Esophagus muscularis mucosa (tissue), 4 donors: ENCODE measurements around the gene CCDC61. TPM values are rescaled to one million over a fixed set of nuclear protein-coding genes. Genes with fewer than 3 reads are reported as not detected.

Experiments used
- DNase-seq: peaks from one replicate; pipeline ENCODE4 v3.0.0-alpha.2; 2017; ENCODE audit errors: extremely low spot score
- H3K27ac ChIP-seq, 4 donors: fragments of 200-600 bp; sonication (generic); replicated peaks in 1 of 4; 1 replicate in 3 of 4; 2 replicates in 1 of 4; pipeline ENCODE4 v1.5.1; 2016 to 2019; ENCODE audit warnings: mild to moderate bottlenecking in 1 of 4
- H3K27me3 ChIP-seq, 4 donors: fragments of 200-600 bp; sonication (generic); one replicate each; pipeline versions ENCODE4 v1.5.1 to v1.6.0; 2016 to 2019
- H3K36me3 ChIP-seq, 4 donors: fragments of 200-600 bp; sonication (generic); one replicate each; pipeline ENCODE4 v1.5.1; 2016 to 2019
- H3K4me1 ChIP-seq, 4 donors: fragments of 200-600 bp; sonication (generic); one replicate each; pipeline ENCODE4 v1.5.1; 2016 to 2019
- H3K4me3 ChIP-seq, 4 donors: fragments of 200-600 bp; sonication (generic); 1 replicate in 2 of 4; 2 replicates in 2 of 4; pipeline ENCODE4 v1.5.1; 2016 to 2019; ENCODE audit warnings: mild to moderate bottlenecking in 4 of 4, moderate library complexity in 1 of 4
- H3K9me3 ChIP-seq, 4 donors: fragments of 200-600 bp; sonication (generic); 1 replicate in 3 of 4; 2 replicates in 1 of 4; pipeline ENCODE4 v1.5.1; 2016 to 2019
- CTCF ChIP-seq, 3 experiments: fragments of 200-600 bp in 2 of 3; fragments of 450-650 bp in 1 of 3; sonication (generic) in 2 of 3; IDR thresholded peaks; one replicate each; pipeline ENCODE4 v1.5.1; 2017 to 2019; ENCODE audit warnings: antibody characterized with exemption in 3 of 3, mild to moderate bottlenecking in 2 of 3, moderate library complexity in 1 of 3
- EP300 ChIP-seq: sonication (generic); formaldehyde crosslinking; IDR thresholded peaks from one replicate; pipeline ENCODE4 v1.6.1; 2017; ENCODE audit warnings: antibody characterized with exemption
- POLR2A ChIP-seq: fragments of 450-650 bp; IDR thresholded peaks from one replicate; pipeline ENCODE4 v1.6.1; 2017; ENCODE audit warnings: antibody characterized with exemption, moderate library complexity, mild to moderate bottlenecking, low read depth
- POLR2AphosphoS5 ChIP-seq, 2 donors: sonication (generic); formaldehyde crosslinking; IDR thresholded peaks; one replicate each; pipeline ENCODE4 v1.6.1; 2017; ENCODE audit warnings: antibody characterized with exemption in 2 of 2
- WGBS: methylation state at CpG from one replicate; pipeline ENCODE4 v1.1.5; 2018; 5-methylcytosine and 5-hydroxymethylcytosine counted together
- intact Hi-C: fragments of 100-400 bp; cut with DNase I; formaldehyde crosslinking; loops from one replicate; pipeline ENCODE4 v1.15.1; 2023
- total RNA-seq, 4 donors: library from RNA; depleted of rRNA; stranded (reverse); fragments of >200 nt; gene quantifications; one replicate each; pipeline versions ENCODE4 v1.1.0 to v1.2.1, GENCODE V29; 2016

CCDC61 gene
- total RNA-seq, 4 donors from 2014 or later: 5.3 to 9.6 (median 8.6) TPM

- Histone ChIP-seq H3K27me3 (peaks cover 0 to 50% (median 5%) of the 10 kb centered on the region in 4 donors), H3K27ac (no peak overlapping the region), H3K9me3 (peaks cover 0 to 6% (median 0%) of the 10 kb centered on the region in 4 donors), H3K4me1 (no peaks in the 10 kb centered on the region), H3K4me3 (no peak overlapping the region), H3K36me3 (no peaks in the 10 kb centered on the region)
- 92% methylated on average over 3 of the region's 3 CpGs for WGBS
- DNase-seq: no peak
- TF ChIP-seq POLR2A (no peak), EP300 (no peak), CTCF (IDR thresholded peaks at IDR 0.05) (no peak), POLR2AphosphoS5 (IDR thresholded peaks at IDR 0.05) (no peak)
- intact Hi-C loops: no loop called here
These were observed 63.5 kb downstream of the CCDC61 start for GRCh38 chr19:46058778-46059177.

- Histone ChIP-seq H3K4me3 (no peak overlapping the region), H3K27ac (no peak overlapping the region), H3K36me3 (no peaks in the 10 kb centered on the region), H3K27me3 (peaks cover 0 to 61% (median 5%) of the 10 kb centered on the region in 4 donors), H3K9me3 (peaks cover 0 to 6% (median 0%) of the 10 kb centered on the region in 4 donors), H3K4me1 (no peaks in the 10 kb centered on the region)
- intact Hi-C loops: no loop called here
- no peak for DNase-seq
- no peak for TF ChIP-seq CTCF (IDR thresholded peaks at IDR 0.05)
- no peak for TF ChIP-seq EP300
- TF ChIP-seq POLR2AphosphoS5 (IDR thresholded peaks at IDR 0.05): no peak
- TF ChIP-seq POLR2A: no peak
- WGBS: 85% methylated on average over 2 of the region's 2 CpGs
These were observed 64.7 kb downstream of the CCDC61 start for GRCh38 chr19:46060012-46060411.

- no peak for DNase-seq
- no peak for TF ChIP-seq EP300
- TF ChIP-seq POLR2AphosphoS5 (IDR thresholded peaks at IDR 0.05): no peak
- TF ChIP-seq POLR2A: no peak
- TF ChIP-seq CTCF (IDR thresholded peaks at IDR 0.05): no peak
- no peaks in the 10 kb centered on the region for H3K4me1 ChIP-seq
- no peak overlapping the region for H3K27ac ChIP-seq
- peaks cover 0 to 61% (median under 1%) of the 10 kb centered on the region in 4 donors for H3K27me3 ChIP-seq
- no peaks in the 10 kb centered on the region for H3K36me3 ChIP-seq
- H3K4me3 ChIP-seq: no peak overlapping the region
- intact Hi-C loops: no loop called here
- H3K9me3 ChIP-seq: peaks cover 0 to 6% (median 0%) of the 10 kb centered on the region in 4 donors
- WGBS: 71% methylated on average over 3 of the region's 3 CpGs
These were observed 67.9 kb downstream of the CCDC61 start for GRCh38 chr19:46063201-46063600.

GRCh38 chr19:46065486-46066071, 70.3 kb downstream of the CCDC61 start:
- H3K27me3 ChIP-seq: peaks cover 0 to 61% (median 0%) of the 10 kb centered on the region in 4 donors
- H3K9me3 ChIP-seq: no peaks in the 10 kb centered on the region
- no peaks in the 10 kb centered on the region for H3K36me3 ChIP-seq
- no peak overlapping the region for H3K27ac ChIP-seq
- intact Hi-C loops: no loop called here
- 77% methylated on average over 7 of the region's 7 CpGs for WGBS
- H3K4me1 ChIP-seq: no peaks in the 10 kb centered on the region
- TF ChIP-seq EP300: no peak
- no peak for TF ChIP-seq POLR2AphosphoS5 (IDR thresholded peaks at IDR 0.05)
- TF ChIP-seq POLR2A: no peak
- TF ChIP-seq CTCF (IDR thresholded peaks at IDR 0.05): no peak
- no peak for DNase-seq
- no peak overlapping the region for H3K4me3 ChIP-seq

- intact Hi-C loops: no loop called here
- Histone ChIP-seq H3K36me3 (no peaks in the 10 kb centered on the region), H3K4me1 (no peaks in the 10 kb centered on the region), H3K27me3 (peaks cover 0 to 70% (median 2%) of the 10 kb centered on the region in 4 donors), H3K4me3 (no peak overlapping the region), H3K9me3 (no peaks in the 10 kb centered on the region), H3K27ac (no peak overlapping the region)
- no peak for DNase-seq
- TF ChIP-seq POLR2AphosphoS5 (IDR thresholded peaks at IDR 0.05) (no peak), POLR2A (no peak), CTCF (IDR thresholded peaks at IDR 0.05) (no peak), EP300 (no peak)
- WGBS: 88% methylated on average over 1 of the region's 1 CpG
These were observed 71.2 kb downstream of the CCDC61 start for GRCh38 chr19:46066471-46066870.
